IPS-18c (cell line): ENCODE data around the gene PTH.
A peak's percentile ranks its signal among the peaks of the same experiment; 100 is the strongest.

Experiments
- H3K4me3 ChIP-seq: 2 replicates; pipeline ENCODE4 v1.7.0; 2013; ENCODE audit warnings: low read depth, mild to moderate bottlenecking, low read length, moderate library complexity; ENCODE audit not compliant: insufficient read depth
- H3K9me3 ChIP-seq: one replicate; pipeline ENCODE4 v1.6.1; 2013; ENCODE audit warnings: mild to moderate bottlenecking, low read length, moderate library complexity; ENCODE audit not compliant: control insufficient read depth, insufficient read depth

The PTH gene

DNA sequence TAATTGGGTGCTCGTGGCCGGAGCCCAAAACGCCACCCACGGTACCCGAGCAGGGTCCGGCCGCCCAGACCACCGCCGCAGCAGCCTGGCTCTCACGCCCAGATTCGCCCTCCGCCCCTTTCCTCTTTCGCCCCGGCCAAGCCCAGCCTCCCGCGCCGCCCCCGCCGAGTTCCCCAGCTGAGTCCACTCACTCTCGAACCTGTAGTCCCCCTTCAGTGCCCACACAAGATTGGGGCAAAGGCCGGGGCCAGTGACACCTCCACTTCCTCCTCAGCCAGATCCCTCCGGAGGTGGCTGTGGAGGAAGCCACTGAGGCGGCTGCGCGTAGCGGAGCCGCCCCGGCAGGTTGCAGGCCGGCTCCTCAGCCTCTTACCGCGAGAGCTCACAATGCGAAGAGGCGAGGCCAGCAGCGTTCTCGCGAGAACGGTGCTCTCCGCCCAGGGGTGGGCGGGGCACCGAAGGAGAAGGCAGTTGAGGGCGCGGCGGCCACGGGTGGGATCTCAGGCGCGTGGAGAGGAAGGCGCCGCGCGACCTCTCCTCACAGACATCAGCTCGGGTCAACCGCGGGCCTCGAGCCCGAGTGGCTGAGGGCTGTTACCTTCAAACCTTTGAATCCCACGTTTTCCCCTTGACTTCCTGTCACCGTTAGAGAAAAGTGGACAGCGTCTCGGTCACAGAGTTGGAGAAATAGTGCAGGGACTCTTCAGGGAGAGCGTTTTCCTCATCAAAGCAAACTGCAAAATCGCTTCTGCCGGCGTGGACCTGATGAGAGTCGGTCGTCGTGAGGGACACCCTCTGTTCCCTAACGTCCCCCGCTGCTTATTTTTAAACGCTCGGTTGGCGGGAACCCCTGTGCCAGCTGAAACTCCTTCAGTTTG lies 32.7 kb downstream of the PTH start, which contains the start of gene BTBD10:
BTBD10 (minus strand) TSS at position 322 of the 878 bp plus-strand sequence. CDS start 18,098 bp downstream, outside the sequence.
- H3K4me3 ChIP-seq, result peak within 1 kb of the TSS; percentile 89

DNA sequence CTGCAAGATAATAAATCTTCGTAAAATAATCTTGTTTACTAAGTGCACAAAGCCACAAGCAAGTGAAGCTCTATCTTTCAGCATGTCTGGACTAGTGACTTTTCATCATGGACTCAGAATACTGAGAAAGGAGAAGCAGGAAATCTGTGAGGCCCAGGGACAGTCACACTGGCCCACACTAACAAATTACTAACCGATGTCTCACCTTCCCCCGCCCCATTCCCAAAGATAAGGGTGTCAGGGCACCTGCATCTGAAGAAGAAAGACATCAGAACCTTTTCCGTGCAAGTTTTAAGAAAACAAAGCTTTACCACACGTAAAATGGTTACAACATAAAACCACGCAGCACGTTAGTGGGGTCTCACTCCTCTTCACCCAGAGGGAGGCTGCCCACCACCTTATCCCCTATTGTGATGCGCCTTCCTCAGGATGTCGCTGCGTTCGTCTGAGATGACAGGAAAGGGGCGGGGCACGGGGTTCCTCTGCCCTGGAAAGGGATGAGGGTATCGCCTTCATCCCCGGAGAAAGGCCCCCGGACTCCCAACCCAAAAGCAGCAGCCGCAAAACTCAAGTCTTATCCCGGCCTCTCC lies 33.4 kb downstream of the PTH start:
- Histone ChIP-seq H3K4me3 (peak overlapping the region; percentile 89), H3K9me3 (no peaks in the 10 kb centered on the region)

More for the DNA sequence above, 32.7 kb downstream of the PTH start, which contains the start of gene BTBD10:
- H3K9me3 ChIP-seq, result no peaks in the 10 kb centered on the region

DNA sequence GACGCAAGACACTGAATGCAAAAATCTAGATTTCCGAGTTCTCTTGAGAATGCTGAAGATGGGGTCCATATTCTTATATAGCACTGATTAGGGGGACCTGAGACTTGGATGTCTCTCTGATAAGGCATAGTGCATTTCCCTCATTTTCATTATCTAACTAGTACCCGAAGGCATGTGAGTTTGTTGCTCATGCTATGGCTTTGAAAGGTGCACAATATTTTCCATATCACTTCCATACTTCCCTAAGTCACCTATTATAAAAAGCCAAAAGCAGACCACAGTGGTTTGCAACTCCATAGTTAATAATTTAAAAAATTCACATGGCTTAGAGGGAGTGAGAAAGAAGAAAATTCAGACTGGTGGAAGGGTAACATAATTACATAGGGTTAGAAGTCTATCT lies 34.5 kb downstream of the PTH start:
- H3K9me3 ChIP-seq, result no peaks in the 10 kb centered on the region
- H3K4me3 ChIP-seq, result no peak overlapping the region

DNA sequence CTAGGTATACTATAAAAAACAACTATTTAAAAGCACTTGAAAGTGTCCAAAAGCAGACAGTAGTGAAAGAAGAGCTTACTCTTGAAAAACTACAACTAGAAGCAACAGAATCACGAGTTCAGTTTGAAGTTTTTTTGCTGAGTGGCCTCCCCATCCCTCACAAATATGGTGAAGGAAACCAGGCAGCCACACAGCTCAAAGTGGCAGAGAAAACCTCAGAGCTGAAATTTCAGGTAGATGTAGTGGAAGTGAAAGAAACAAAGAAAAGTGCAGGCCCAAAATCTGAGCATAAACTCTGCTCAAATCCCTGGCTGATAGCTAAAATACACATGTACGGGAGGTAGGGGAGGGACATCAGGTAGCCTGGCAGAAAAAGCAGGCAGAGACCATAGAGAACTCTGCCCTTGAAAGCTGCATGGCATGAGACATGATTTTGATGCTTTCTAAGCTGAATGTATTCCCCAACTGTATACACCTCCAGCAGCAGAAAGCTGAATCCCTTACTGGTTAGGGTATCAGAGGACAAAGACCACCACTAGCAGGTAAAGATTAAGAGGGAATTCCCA lies 44.9 kb downstream of the PTH start:
- no peak overlapping the region for H3K4me3 ChIP-seq
- no peaks in the 10 kb centered on the region for H3K9me3 ChIP-seq

DNA sequence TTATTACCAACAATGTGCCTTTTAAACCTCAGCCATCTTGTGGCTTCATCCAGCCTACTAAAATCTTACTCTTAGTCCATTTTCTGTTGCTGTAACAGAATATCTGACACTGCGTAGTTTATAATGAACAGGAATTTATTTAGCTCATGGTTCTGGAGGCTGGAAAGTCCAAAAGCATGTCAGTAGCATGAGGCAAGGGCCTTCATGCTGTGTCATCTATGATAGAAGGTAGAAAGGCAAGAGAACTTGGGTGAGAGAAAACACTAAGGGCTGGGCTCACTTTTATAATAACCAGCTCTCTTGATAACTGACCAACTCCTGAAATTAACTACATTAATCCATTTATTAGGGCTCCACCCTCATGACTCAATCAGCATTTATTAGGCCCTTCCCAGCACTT lies 46.3 kb downstream of the PTH start:
- no peaks in the 10 kb centered on the region for H3K9me3 ChIP-seq
- no peak overlapping the region for H3K4me3 ChIP-seq

DNA sequence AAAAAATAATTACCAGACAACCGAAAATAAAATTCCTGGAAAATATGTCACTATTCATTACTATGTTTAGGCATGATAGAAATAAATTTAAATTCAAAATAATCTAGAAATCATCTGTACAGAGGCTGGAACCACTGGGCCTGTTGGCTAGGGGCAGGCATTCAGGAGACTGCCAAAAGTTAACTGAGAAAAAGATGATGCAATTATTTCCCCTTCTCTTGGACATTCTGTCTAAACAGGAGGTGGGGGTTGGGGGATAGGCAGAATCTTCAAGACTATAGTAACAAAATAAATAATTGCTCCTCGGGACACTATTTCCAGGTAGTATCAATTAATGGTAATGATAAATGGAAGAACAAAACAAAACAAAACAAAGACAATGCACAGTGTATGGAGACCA lies 46.9 kb downstream of the PTH start:
- no peaks in the 10 kb centered on the region for H3K9me3 ChIP-seq
- H3K4me3 ChIP-seq, result no peak overlapping the region

DNA sequence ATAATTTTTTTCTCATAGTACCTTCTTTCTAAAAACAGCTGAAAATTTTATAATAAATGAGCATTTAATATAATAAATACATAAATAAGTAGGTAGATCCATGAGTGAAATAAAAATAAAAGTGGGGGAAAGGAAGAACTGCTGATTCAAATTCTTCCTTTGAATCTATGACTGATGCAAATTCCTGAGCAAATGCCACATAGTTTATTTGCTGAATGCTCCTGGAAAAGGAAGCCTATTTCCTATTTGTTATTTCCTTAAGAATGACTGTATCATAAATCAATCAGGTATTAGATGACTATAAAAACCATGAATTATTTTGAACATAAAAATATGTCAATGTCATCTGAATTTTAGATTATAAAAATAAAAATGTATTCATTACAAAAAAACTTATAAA lies 49.4 kb downstream of the PTH start:
- H3K9me3 ChIP-seq, result no peaks in the 10 kb centered on the region
- H3K4me3 ChIP-seq, result no peak overlapping the region

DNA sequence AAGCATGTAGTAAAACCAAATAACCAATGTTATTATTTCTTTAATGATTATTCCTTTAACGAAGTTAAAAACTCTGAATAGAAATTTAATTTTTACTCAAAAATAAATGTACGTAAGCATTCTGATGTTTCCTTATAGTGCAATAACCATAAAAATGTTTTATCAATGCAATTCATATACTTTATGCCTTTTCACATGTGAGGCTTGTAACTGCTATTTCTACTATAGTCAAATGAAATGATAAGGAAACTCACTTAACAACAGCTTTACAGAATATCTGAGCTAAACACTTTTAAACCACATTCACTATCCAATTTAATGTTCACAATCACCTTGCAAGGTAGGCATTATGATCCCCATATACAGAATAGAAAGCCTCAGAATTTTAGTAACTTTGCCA lies 50.2 kb downstream of the PTH start:
- no peaks in the 10 kb centered on the region for H3K9me3 ChIP-seq
- no peak overlapping the region for H3K4me3 ChIP-seq
